H1 (cell line): ENCODE data around the gene YIPF5. TPM values are rescaled to one million over a fixed set of nuclear protein-coding genes. Genes with fewer than 3 reads are reported as not detected.
A peak's percentile ranks its signal among the peaks of the same experiment; 100 is the strongest.

Experiments used
- CTCF ChIA-PET: fragments of 300-600 bp; sonication (Branson Sonifier 250); formaldehyde crosslinking; loops from one replicate; lab custom pipeline; 2021; ENCODE audit not compliant: partially characterized antibody; lab: Charles Lee
- POLR2A ChIA-PET: fragments of 300-600 bp; sonication (Branson Sonifier 250); formaldehyde crosslinking; loops from one replicate; lab custom pipeline; 2021; ENCODE audit warnings: inconsistent platforms; ENCODE audit not compliant: partially characterized antibody; lab: Charles Lee
- DNase-seq, 2 experiments: peaks; one replicate each; pipeline versions ENCODE4 v3.0.0 to v3.0.0-alpha.2; 2010 to 2022; ENCODE audit warnings: low spot score in 2 of 2, low read depth in 1 of 2, mixed read lengths in 1 of 2
- FAIRE-seq: peaks from 2 replicates; lab custom pipeline; 2011; peaks lifted over from hg19 to GRCh38; lab: Jason Lieb, UNC
- H2AFZ ChIP-seq: 2 replicates; pipeline ENCODE4 v1.8.1; 2012; ENCODE audit warnings: low read length, inconsistent platforms
- H2AK5ac ChIP-seq: 2 replicates; pipeline ENCODE4 v1.6.1; 2013; ENCODE audit warnings: low read depth, low read length
- H2BK120ac ChIP-seq: replicated peaks from 2 replicates; pipeline ENCODE3; 2013; ENCODE audit warnings: low read depth, low read length, inconsistent platforms
- H2BK12ac ChIP-seq: 2 replicates; pipeline ENCODE4 v1.6.1; 2013; ENCODE audit warnings: low read depth, low read length
- H2BK15ac ChIP-seq: 2 replicates; pipeline ENCODE4 v1.6.1; 2013; ENCODE audit warnings: low read length
- H2BK20ac ChIP-seq: 2 replicates; pipeline ENCODE4 v1.6.1; 2013; ENCODE audit warnings: low read length
- H2BK5ac ChIP-seq: 2 replicates; pipeline ENCODE4 v1.6.1; 2013; ENCODE audit warnings: low read depth, low read length
- H3K14ac ChIP-seq: 2 replicates; pipeline ENCODE4 v1.6.1; 2013; ENCODE audit warnings: inconsistent platforms; ENCODE audit not compliant: insufficient read length
- H3K18ac ChIP-seq: 2 replicates; pipeline ENCODE4 v1.6.1; 2013; ENCODE audit warnings: low read length; ENCODE audit errors: extremely low read depth
- H3K23ac ChIP-seq: 2 replicates; pipeline ENCODE4 v1.6.1; 2013; ENCODE audit warnings: inconsistent platforms; ENCODE audit not compliant: insufficient read length
- H3K23me2 ChIP-seq: 2 replicates; pipeline ENCODE4 v1.6.1; 2013; ENCODE audit warnings: low read depth, low read length
- H3K27ac ChIP-seq: 2 replicates; pipeline ENCODE4 v1.6.1; 2011; ENCODE audit warnings: low read depth, low read length, inconsistent platforms
- H3K27me3 ChIP-seq, 4 experiments: replicated peaks in 1 of 4; 1 replicate in 1 of 4; 2 replicates in 3 of 4; pipeline versions ENCODE4 v1.6.1 to v1.8.1; 2011 to 2013; ENCODE audit warnings: low read length in 3 of 4, mild to moderate bottlenecking in 3 of 4, inconsistent platforms in 2 of 4, mixed read lengths in 2 of 4, moderate library complexity in 1 of 4; ENCODE audit not compliant: control insufficient read depth in 3 of 4, insufficient read depth in 3 of 4; ENCODE audit errors: extremely low read depth in 1 of 4
- H3K36me3 ChIP-seq, 4 experiments: 2 replicates each; pipeline versions ENCODE4 v1.6.1 to v1.8.1; 2011 to 2013; ENCODE audit warnings: mild to moderate bottlenecking in 4 of 4, low read length in 3 of 4, moderate library complexity in 2 of 4, control low read depth in 1 of 4, inconsistent platforms in 1 of 4; ENCODE audit not compliant: insufficient read depth in 4 of 4, control insufficient read depth in 2 of 4
- H3K4ac ChIP-seq: replicated peaks from 2 replicates; pipeline ENCODE3; 2013; ENCODE audit warnings: low read length, low read depth, mixed read lengths, inconsistent platforms; ENCODE audit not compliant: insufficient read length
- H3K4me1 ChIP-seq, 4 experiments: replicated peaks in 1 of 4; 1 replicate in 1 of 4; 2 replicates in 3 of 4; pipeline versions ENCODE4 v1.6.1 to v1.8.1; 2011 to 2013; ENCODE audit warnings: low read length in 3 of 4, inconsistent platforms in 2 of 4, mixed read lengths in 1 of 4; ENCODE audit not compliant: insufficient read depth in 4 of 4, control insufficient read depth in 3 of 4
- H3K4me2 ChIP-seq, 2 experiments: 2 replicates each; pipeline versions ENCODE4 v1.6.1 to v1.8.1; 2011 to 2013; ENCODE audit warnings: low read depth in 2 of 2, low read length in 2 of 2, control low read depth in 1 of 2, inconsistent platforms in 1 of 2, mild to moderate bottlenecking in 1 of 2; ENCODE audit not compliant: insufficient read depth in 1 of 2
- H3K4me3 ChIP-seq, 4 experiments: fragments of 200-600, 300-600 bp in 1 of 4; sonication (generic), shearing (Covaris generic), sonication (Bioruptor Twin) in 1 of 4; 2 replicates each; pipeline versions ENCODE4 v1.5.1 to v1.8.1; 2011 to 2016; ENCODE audit warnings: low read length in 4 of 4, low read depth in 3 of 4, control low read depth in 2 of 4, inconsistent platforms in 2 of 4, mild to moderate bottlenecking in 2 of 4, mixed read lengths in 1 of 4, moderate library complexity in 1 of 4; ENCODE audit not compliant: insufficient read depth in 2 of 4; ENCODE audit errors: extremely low read depth in 1 of 4
- H3K56ac ChIP-seq: replicated peaks from 2 replicates; pipeline ENCODE3; 2013; ENCODE audit warnings: low read depth, mild to moderate bottlenecking, mixed read lengths, low read length, inconsistent platforms; ENCODE audit not compliant: insufficient read length
- H3K79me1 ChIP-seq: 2 replicates; pipeline ENCODE4 v1.6.1; 2013; ENCODE audit warnings: low read depth, low read length, control low read depth
- H3K79me2 ChIP-seq, 2 experiments: 2 replicates each; pipeline versions ENCODE4 v1.6.1 to v1.8.1; 2012 to 2013; ENCODE audit warnings: low read length in 2 of 2, mild to moderate bottlenecking in 2 of 2, inconsistent platforms in 1 of 2; ENCODE audit not compliant: insufficient read depth in 2 of 2, control insufficient read depth in 1 of 2
- H3K9ac ChIP-seq, 4 experiments: replicated peaks in 1 of 4; 1 replicate in 1 of 4; 2 replicates in 3 of 4; pipeline versions ENCODE4 v1.6.1 to v1.8.1; 2011 to 2013; ENCODE audit warnings: low read depth in 3 of 4, low read length in 3 of 4, control low read depth in 2 of 4, mild to moderate bottlenecking in 2 of 4, moderate library complexity in 2 of 4, inconsistent platforms in 1 of 4; ENCODE audit errors: extremely low read depth in 1 of 4
- H3K9me3 ChIP-seq, 2 experiments: 2 replicates each; pipeline versions ENCODE4 v1.6.1 to v1.8.1; 2012 to 2013; ENCODE audit warnings: mild to moderate bottlenecking in 2 of 2, moderate library complexity in 2 of 2, control low read depth in 1 of 2, inconsistent platforms in 1 of 2, low read depth in 1 of 2, low read length in 1 of 2, mixed read lengths in 1 of 2; ENCODE audit not compliant: insufficient read depth in 2 of 2
- H4K20me1 ChIP-seq, 2 experiments: replicated peaks in 1 of 2; 2 replicates each; pipeline versions ENCODE3 to v1.8.1; 2011 to 2013; ENCODE audit warnings: inconsistent platforms in 2 of 2, low read length in 2 of 2, mild to moderate bottlenecking in 1 of 2; ENCODE audit not compliant: insufficient read depth in 2 of 2, control insufficient read depth in 1 of 2
- H4K5ac ChIP-seq: 2 replicates; pipeline ENCODE4 v1.6.1; 2013; ENCODE audit warnings: low read length, low read depth, mixed read lengths, inconsistent platforms; ENCODE audit not compliant: insufficient read length
- H4K8ac ChIP-seq: 2 replicates; pipeline ENCODE4 v1.8.0; 2013; ENCODE audit warnings: mild to moderate bottlenecking, moderate library complexity, low read length, inconsistent platforms; ENCODE audit not compliant: insufficient read depth; ENCODE audit errors: extremely low read depth
- H4K91ac ChIP-seq: replicated peaks from 2 replicates; pipeline ENCODE3; 2013; ENCODE audit warnings: low read length, mixed read lengths, inconsistent platforms; ENCODE audit not compliant: insufficient read length
- ASH2L ChIP-seq: fragments of 200-600, 300-600 bp; sonication (generic); IDR thresholded peaks from one replicate; pipeline ENCODE4 v1.7.1; 2017; ENCODE audit warnings: low read length
- CBX8 ChIP-seq: fragments of 300-800, 300-1000 bp; sonication (generic); IDR thresholded peaks from 2 replicates; pipeline ENCODE4 v1.7.1; 2016; ENCODE audit warnings: low read depth, low read length, borderline replicate concordance
- CEBPB ChIP-seq: IDR thresholded peaks from 2 replicates; pipeline ENCODE4 v1.6.1; 2012; ENCODE audit warnings: low read depth, low read length
- E2F6 ChIP-seq: IDR thresholded peaks from 2 replicates; pipeline ENCODE4 v1.6.1; 2012; ENCODE audit warnings: inconsistent platforms
- KDM1A ChIP-seq: fragments of 200-600, 300-600 bp; sonication (generic); IDR thresholded peaks from 2 replicates; pipeline ENCODE4 v1.7.1; 2016; ENCODE audit warnings: mild to moderate bottlenecking, low read length, borderline replicate concordance
- KDM4A ChIP-seq: IDR thresholded peaks from one replicate; pipeline ENCODE4 v1.7.1; 2012; ENCODE audit warnings: low read depth, mild to moderate bottlenecking, moderate library complexity, low read length, inconsistent platforms; ENCODE audit not compliant: severe bottlenecking
- MAX ChIP-seq: IDR thresholded peaks from 2 replicates; pipeline ENCODE4 v1.6.1; 2012; ENCODE audit warnings: inconsistent platforms
- RAD21 ChIP-seq, 2 experiments: IDR thresholded peaks in 1 of 2; conservative IDR thresholded peaks in 1 of 2; 2 replicates each; pipeline ENCODE4 v1.6.1; 2011; ENCODE audit warnings: low read depth in 2 of 2, low read length in 2 of 2, improper control_type of control experiment in 1 of 2, inconsistent platforms in 1 of 2, mild to moderate bottlenecking in 1 of 2, moderate library complexity in 1 of 2
- RFX5 ChIP-seq: IDR thresholded peaks from 2 replicates; pipeline ENCODE4 v1.6.1; 2011; ENCODE audit warnings: low read depth, low read length, improper control_type of control experiment, borderline replicate concordance
- TAF1 ChIP-seq: IDR thresholded peaks from 2 replicates; pipeline ENCODE4 v1.6.1; 2011; ENCODE audit warnings: mild to moderate bottlenecking, low read depth, low read length
- WGBS, 2 experiments: shearing (Covaris generic) in 1 of 2; methylation state at CpG; one replicate each; pipeline versions ENCODE4 v1.1.6 to v1.1.7; 2013 to 2015; ENCODE audit warnings: low lambda C conversion rate in 2 of 2, mixed read lengths in 2 of 2, inconsistent platforms in 1 of 2, low coverage in 1 of 2, missing lambda C conversion rate in 1 of 2; ENCODE audit not compliant: insufficient replicate concordance in 2 of 2, insufficient coverage in 1 of 2, insufficient read length in 1 of 2; ENCODE audit errors: extremely low coverage in 1 of 2, missing lambda C conversion rate in 1 of 2; 5-methylcytosine and 5-hydroxymethylcytosine counted together
- polyA plus RNA-seq, 7 experiments: library from polyadenylated mRNA; depleted of rRNA in 3 of 7; stranded (reverse) in 5 of 7; unstranded in 2 of 7; fragments of >200 nt in 5 of 7; fragments of 200-250 nt in 2 of 7; gene quantifications; 1 replicate in 5 of 7; 2 replicates in 1 of 7; 4 replicates in 1 of 7; pipeline versions ENCODE4 v1.2.1 to v1.2.3, GENCODE V29; 2011 to 2013; ENCODE audit warnings: missing spikeins in 2 of 7, mixed read lengths in 2 of 7
- total RNA-seq: library from RNA; stranded (reverse); fragmentation: NEBNext Ultra II Directional; extraction: Animal tissue kit (Norgen Biotek cat#: 25700); gene quantifications from 2 replicates; pipeline ENCODE4 v1.2.1, GENCODE V29; 2021

The YIPF5 gene
- total and polyA plus RNA-seq, 2 of the 8 experiments (the other 6 are each of a cell fraction or from before 2014, with no cell fraction given), result 27.6 to 33.6 TPM

- POLR2A ChIA-PET, result interaction anchor here (1.4 kb wide), 1 partner anchor 107 kb away, joined by 3 read pairs; no protein-coding TSS in a partner anchor
- no peak overlapping the region for H4K91ac ChIP-seq
- no peak overlapping the region for H4K8ac ChIP-seq
- no peak overlapping the region for H3K23ac ChIP-seq
- peaks cover 0 to 3% (median 0%) of the 10 kb centered on the region in 4 experiments; a peak in 2 of 7 replicates for H3K4me1 ChIP-seq
- no peak overlapping the region for H3K27ac ChIP-seq
- whole genome bisulfite sequencing, 2 experiments, result 3% methylated on average over 31 of the region's 31 CpGs; no CpG with 5 or more reads in 1 of the 2 experiments
- no peak for FAIRE-seq
- H3K23me2 ChIP-seq, result 0 out of 2 replicates have a peak, but pooled peaks cover 4% of the 10 kb centered on the region
- peak overlapping the region; percentile 81 to 88 for H3K4me2 ChIP-seq
- H3K14ac ChIP-seq, result no peak overlapping the region
- CTCF ChIA-PET, result interaction anchor here (0.6 to 7.0 kb wide), 17 partner anchors 9 to 1194 kb away, joined by 3 to 71 read pairs (median 4); no protein-coding TSS in a partner anchor
- H2BK15ac ChIP-seq, result no peak overlapping the region
- no peak overlapping the region for H3K4ac ChIP-seq
- DNase-seq, result peak in 1 of 2 experiments; percentile 76
- TF ChIP-seq KDM4A (peak; percentile 85), MAX (peak; percentile 65; the same call in 1 of the 2 replicates), CEBPB (peak; percentile 11; the same call in 1 of the 2 replicates), CBX8 (no peak), RAD21 (IDR thresholded peaks at IDR 0.05 in 1 of 2, conservative IDR thresholded peaks at IDR 0.05 in 1 of 2; ENCODE audit: low read depth in 2 of 2, low read length in 2 of 2) (peak in 1 of 2 experiments; percentile 34; a peak in 1 of 4 replicates), TAF1 (peak; percentile 22; the same call in 1 of the 2 replicates), KDM1A (no peak), RFX5 (no peak), ASH2L (peak; percentile 61), E2F6 (peak; percentile 59)
- H3K56ac ChIP-seq, result no peak overlapping the region
- peak overlapping the region in 1 of 4 experiments; percentile 63; a peak in 2 of 7 replicates for H3K9ac ChIP-seq
- H2BK12ac ChIP-seq, result no peak overlapping the region
- peak overlapping the region; percentile 36; the same call in 1 of the 2 replicates for H2AFZ ChIP-seq
- peaks cover 0 to 10% (median 4%) of the 10 kb centered on the region in 4 experiments; a peak in 3 of 7 replicates for H3K27me3 ChIP-seq
- no peak overlapping the region for H2BK120ac ChIP-seq
- H2AK5ac ChIP-seq, result no peak overlapping the region
- no peak overlapping the region for H4K5ac ChIP-seq
- no peak overlapping the region for H2BK20ac ChIP-seq
- no peaks in the 10 kb centered on the region for H4K20me1 ChIP-seq
- H3K9me3 ChIP-seq, result no peaks in the 10 kb centered on the region
- H3K18ac ChIP-seq, result peak overlapping the region; percentile 29; the same call in 1 of the 2 replicates
- H3K4me3 ChIP-seq, result peak overlapping the region; percentile 30 to 69 (median 61)
- no peaks in the 10 kb centered on the region for H3K79me2 ChIP-seq
- H3K79me1 ChIP-seq, result no peaks in the 10 kb centered on the region
- H2BK5ac ChIP-seq, result no peak overlapping the region
- H3K36me3 ChIP-seq, result no peaks in the 10 kb centered on the region
These were observed 34.7 kb upstream of the YIPF5 start for GRCh38 chr5:144205141-144205551.
